ENCODE data around the gene PLOD1. TPM values are rescaled to one million over a fixed set of nuclear protein-coding genes. Genes with fewer than 3 reads are reported as not detected.
"Not testable (repeated sequence)": the region's sequence is repeated elsewhere in the genome, so short reads cannot be mapped to it uniquely, and the experiment has no call there.

Gene PLOD1
- total RNA-seq, 5 donors from 2014 or later (not counting 1 experiment from before 2014, with no cell fraction given): 2.6 to 6.9 (median 4.6) TPM

DNA sequence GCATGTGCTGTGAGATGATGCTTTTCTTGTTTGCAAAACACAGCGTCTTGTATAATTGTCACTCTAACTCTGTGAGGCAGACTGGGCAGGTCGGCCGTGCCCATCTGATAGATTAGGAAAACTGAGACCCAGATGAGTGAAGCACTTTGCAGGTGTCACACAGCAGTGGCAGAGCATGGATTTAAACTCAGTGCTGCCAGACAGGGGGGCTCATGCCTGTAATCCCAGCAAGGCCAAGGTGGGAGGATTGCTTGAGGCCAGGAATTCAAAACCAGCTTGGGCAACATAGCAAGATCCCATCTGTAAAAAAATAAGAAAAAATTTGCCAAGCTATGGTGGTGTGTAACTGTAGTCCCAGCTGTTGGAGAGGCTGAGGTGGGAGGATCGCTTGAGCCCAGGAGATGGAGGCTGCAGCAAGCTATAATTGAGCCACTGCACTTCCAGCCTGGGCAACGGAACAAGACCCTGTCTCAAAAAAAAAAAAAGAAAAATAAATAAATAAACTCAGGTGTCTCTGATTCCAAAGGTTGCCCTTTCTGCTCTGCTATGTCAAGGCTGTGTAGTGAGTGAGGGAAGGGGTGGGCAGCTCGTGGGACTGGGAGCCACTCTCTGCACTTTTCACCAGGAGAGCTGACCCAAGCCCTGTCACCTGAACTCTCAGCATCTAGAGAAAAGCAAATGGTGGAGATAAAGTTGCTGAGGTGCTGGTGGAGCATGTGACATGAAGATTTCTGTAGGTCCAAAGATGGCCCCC is 42.9 kb upstream of the PLOD1 start:
- Mint-ChIP-seq H3K27ac (no peak overlapping the region), H3K4me1 (peaks cover 0 to 6% (median 0%) of the 10 kb centered on the region in 3 donors), H3K27me3 (peaks cover 19 to 40% of the 10 kb centered on the region in 2 donors), H3K9me3 (no peaks in the 10 kb centered on the region), H3K4me3 (no peak overlapping the region), H3K36me3 (no peaks in the 10 kb centered on the region)
- POLR2A ChIA-PET: no interaction called here
- Histone ChIP-seq H3K27me3 (replicated peaks in 1 of 2; ENCODE audit: control insufficient read depth in 2 of 2, extremely low read depth in 1 of 2, insufficient read depth in 2 of 2, low read length in 1 of 2) (peaks cover 0 to 51% of the 10 kb centered on the region in 2 experiments), H3K27ac (ENCODE audit: low read length) (no peak overlapping the region), H3K4me3 (ENCODE audit: control insufficient read depth in 1 of 2, extremely low read depth in 1 of 2, low read length in 1 of 2) (no peak overlapping the region), H3K36me3 (ENCODE audit: control insufficient read depth in 2 of 2, extremely low read depth in 1 of 2, insufficient read depth in 1 of 2, low read length in 1 of 2) (no peaks in the 10 kb centered on the region), H3K4me1 (ENCODE audit: control insufficient read depth in 1 of 2, extremely low read depth in 1 of 2, insufficient read depth in 2 of 2, low read length in 2 of 2) (no peaks in the 10 kb centered on the region), H3K9me3 (no peaks in the 10 kb centered on the region)
- no peak for DNase-seq
- no peak for ATAC-seq (replicated peaks in 1 of 4)
- CTCF ChIA-PET: no interaction called here
- 82% methylated on average over 3 of the region's 6 CpGs for WGBS (ENCODE audit: insufficient coverage)

DNA sequence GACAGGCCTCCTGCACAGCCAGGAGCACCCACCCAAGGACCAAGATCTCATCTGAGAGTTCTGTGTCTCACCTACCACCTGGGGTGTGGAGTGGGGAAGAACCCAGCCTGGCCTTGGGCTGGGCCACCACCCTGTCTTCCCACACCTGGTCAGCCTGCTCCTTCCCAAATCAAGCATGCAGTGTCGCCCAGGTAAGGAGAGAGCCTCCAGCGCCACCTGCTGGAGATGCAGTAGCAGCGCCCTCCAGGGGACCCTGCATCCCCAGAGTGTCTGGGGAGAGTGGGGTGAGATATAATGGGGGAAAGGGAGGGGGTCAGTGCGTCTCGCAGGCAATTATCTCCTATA is 40.6 kb upstream of the PLOD1 start:
- Histone ChIP-seq H3K4me3 (ENCODE audit: control insufficient read depth in 1 of 2, extremely low read depth in 1 of 2, low read length in 1 of 2) (no peak overlapping the region), H3K27ac (ENCODE audit: low read length) (no peak overlapping the region), H3K36me3 (ENCODE audit: control insufficient read depth in 2 of 2, extremely low read depth in 1 of 2, insufficient read depth in 1 of 2, low read length in 1 of 2) (no peaks in the 10 kb centered on the region), H3K9me3 (no peaks in the 10 kb centered on the region), H3K4me1 (ENCODE audit: control insufficient read depth in 1 of 2, extremely low read depth in 1 of 2, insufficient read depth in 2 of 2, low read length in 2 of 2) (no peaks in the 10 kb centered on the region), H3K27me3 (replicated peaks in 1 of 2; ENCODE audit: control insufficient read depth in 2 of 2, extremely low read depth in 1 of 2, insufficient read depth in 2 of 2, low read length in 1 of 2) (peaks cover 0 to 59% of the 10 kb centered on the region in 2 experiments)
- Mint-ChIP-seq H3K27ac (no peak overlapping the region), H3K4me3 (no peak overlapping the region), H3K4me1 (peaks cover 0 to 6% (median 0%) of the 10 kb centered on the region in 3 donors), H3K9me3 (no peaks in the 10 kb centered on the region), H3K27me3 (peaks cover 25 to 55% of the 10 kb centered on the region in 2 donors), H3K36me3 (no peaks in the 10 kb centered on the region)
- POLR2A ChIA-PET: no interaction called here
- DNase-seq: peak; percentile 20 to 78 (median 55)
- no CpG with 5 or more reads among the region's 5 CpGs for WGBS (ENCODE audit: insufficient coverage)
- CTCF ChIA-PET: interaction anchor here (0.6 kb wide), 2 partner anchors 10 to 623 kb away, joined by 4 to 6 read pairs; no protein-coding TSS in a partner anchor
- ATAC-seq (replicated peaks in 1 of 4): peak; percentile 80 to 92 (median 82)

DNA sequence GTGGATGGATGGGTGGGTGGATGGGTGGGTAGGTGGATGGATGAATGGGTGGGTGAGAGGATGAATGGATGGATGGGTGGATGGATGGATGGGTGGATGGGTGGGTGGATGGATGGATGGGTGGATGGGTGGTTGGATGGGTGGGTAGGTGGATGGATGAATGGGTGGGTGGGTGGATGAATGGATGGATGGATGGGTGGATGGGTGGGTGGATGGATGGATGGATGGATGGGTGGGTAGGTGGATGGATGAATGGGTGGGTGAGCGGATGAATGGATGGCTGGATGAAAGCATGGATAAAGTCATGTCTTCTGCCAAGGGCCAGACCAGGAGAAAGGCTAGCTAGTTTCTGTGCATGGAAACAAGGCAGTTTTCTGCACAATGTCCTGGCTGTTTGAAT is 40.0 kb upstream of the PLOD1 start:
- ATAC-seq (replicated peaks in 1 of 4); DNase-seq; H3K4me1 ChIP-seq (ENCODE audit: control insufficient read depth in 1 of 2, extremely low read depth in 1 of 2, insufficient read depth in 2 of 2, low read length in 2 of 2); H3K4me1 Mint-ChIP-seq; H3K27ac ChIP-seq (ENCODE audit: low read length); H3K36me3 Mint-ChIP-seq; H3K36me3 ChIP-seq (ENCODE audit: control insufficient read depth in 2 of 2, extremely low read depth in 1 of 2, insufficient read depth in 1 of 2, low read length in 1 of 2); H3K9me3 ChIP-seq; H3K4me3 ChIP-seq (ENCODE audit: control insufficient read depth in 1 of 2, extremely low read depth in 1 of 2, low read length in 1 of 2); H3K9me3 Mint-ChIP-seq; H3K4me3 Mint-ChIP-seq; H3K27ac Mint-ChIP-seq; POLR2A ChIA-PET: not testable (repeated sequence)
- H3K27me3 Mint-ChIP-seq: peaks cover 30 to 61% of the 10 kb centered on the region in 2 donors
- CTCF ChIA-PET: interaction anchor here (0.6 kb wide), 2 partner anchors 10 to 624 kb away, joined by 4 to 6 read pairs; no protein-coding TSS in a partner anchor
- peaks cover 5 to 62% of the 10 kb centered on the region in 2 experiments for H3K27me3 ChIP-seq (replicated peaks in 1 of 2; ENCODE audit: control insufficient read depth in 2 of 2, extremely low read depth in 1 of 2, insufficient read depth in 2 of 2, low read length in 1 of 2)
- WGBS (ENCODE audit: insufficient coverage): 86% methylated on average over 1 of the region's 1 CpG

DNA sequence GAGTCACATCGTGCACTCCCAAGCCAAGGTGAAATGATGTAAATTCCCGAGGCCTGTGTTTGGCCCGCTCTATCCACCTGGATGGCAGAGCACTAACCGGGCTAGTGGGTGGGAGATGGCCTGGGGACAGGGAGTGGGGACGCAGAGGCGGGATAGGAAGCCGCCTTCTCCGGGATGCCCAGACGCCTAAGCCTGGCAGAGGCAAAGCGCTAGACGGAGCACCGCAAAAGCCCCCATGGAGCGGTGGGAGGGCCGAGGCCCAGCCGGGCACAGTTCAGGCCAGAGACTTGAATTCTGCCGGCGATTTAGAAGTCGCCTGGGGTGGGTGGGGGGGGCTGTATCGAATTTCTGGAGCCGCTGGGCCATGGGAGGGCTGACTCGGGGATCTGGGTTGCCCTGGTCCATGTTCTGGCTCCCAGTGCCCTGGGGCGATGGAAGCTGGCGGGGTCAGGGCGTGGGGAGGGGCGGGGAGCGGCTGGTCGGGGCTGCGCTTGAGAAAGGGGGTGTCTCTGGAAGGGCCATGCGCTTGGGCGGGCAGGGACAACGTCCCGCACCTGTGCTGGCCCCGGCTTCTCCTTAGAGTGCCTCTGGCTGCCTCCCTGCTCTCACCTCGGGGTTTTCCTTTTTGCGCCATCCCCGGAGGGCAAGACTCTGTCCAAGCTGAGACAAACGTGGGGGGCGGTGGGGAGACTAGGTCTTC is 36.3 kb upstream of the PLOD1 start:
- Mint-ChIP-seq H3K36me3 (no peaks in the 10 kb centered on the region), H3K27ac (no peak overlapping the region), H3K4me1 (peaks cover 0 to 6% (median 0%) of the 10 kb centered on the region in 3 donors), H3K9me3 (no peaks in the 10 kb centered on the region), H3K27me3 (peaks cover 36 to 70% of the 10 kb centered on the region in 2 donors), H3K4me3 (no peak overlapping the region)
- no peak for ATAC-seq (replicated peaks in 1 of 4)
- 37% methylated on average over 21 of the region's 38 CpGs for WGBS (ENCODE audit: insufficient coverage)
- DNase-seq: no peak
- Histone ChIP-seq H3K4me3 (ENCODE audit: control insufficient read depth in 1 of 2, extremely low read depth in 1 of 2, low read length in 1 of 2) (no peak overlapping the region), H3K9me3 (no peaks in the 10 kb centered on the region), H3K27me3 (replicated peaks in 1 of 2; ENCODE audit: control insufficient read depth in 2 of 2, extremely low read depth in 1 of 2, insufficient read depth in 2 of 2, low read length in 1 of 2) (peaks cover 8 to 80% of the 10 kb centered on the region in 2 experiments), H3K27ac (ENCODE audit: low read length) (no peak overlapping the region), H3K36me3 (ENCODE audit: control insufficient read depth in 2 of 2, extremely low read depth in 1 of 2, insufficient read depth in 1 of 2, low read length in 1 of 2) (no peaks in the 10 kb centered on the region), H3K4me1 (ENCODE audit: control insufficient read depth in 1 of 2, extremely low read depth in 1 of 2, insufficient read depth in 2 of 2, low read length in 2 of 2) (no peaks in the 10 kb centered on the region)
- POLR2A ChIA-PET: interaction anchor here in 1 of 2 donors (0.7 kb wide), 1 partner anchor 9 kb away, joined by 3 read pairs; no protein-coding TSS in a partner anchor
- CTCF ChIA-PET: no interaction called here

DNA sequence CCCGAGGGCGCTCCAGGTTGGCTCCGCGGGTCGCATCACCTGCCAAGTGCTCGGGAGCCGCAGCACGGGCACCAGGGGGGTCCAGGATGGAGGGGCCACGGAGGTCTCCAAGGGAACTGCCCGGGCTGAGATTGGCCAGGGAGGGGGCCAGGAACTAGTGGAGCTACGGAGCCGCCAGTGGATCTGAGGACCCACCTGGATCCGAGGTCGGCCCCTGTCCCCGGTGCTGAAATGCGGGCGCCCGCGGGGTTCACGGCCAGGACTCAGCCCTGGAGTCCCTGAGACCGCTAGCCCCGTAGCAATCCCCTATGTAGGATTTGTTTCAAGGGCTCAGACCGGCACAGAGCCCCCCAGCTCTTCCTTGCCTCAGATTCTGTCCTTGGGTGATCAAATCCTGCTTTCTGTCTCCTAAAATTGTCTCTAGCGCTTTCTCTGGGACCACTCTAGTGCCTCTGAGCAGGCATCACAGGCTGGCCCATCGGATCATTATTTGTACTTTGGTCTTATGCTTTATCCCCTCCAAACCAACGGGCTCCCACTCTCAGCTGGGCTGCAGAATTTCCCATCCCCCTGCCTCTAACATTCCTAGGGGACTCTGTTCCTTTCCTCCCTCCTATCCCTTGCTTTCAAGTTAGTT is 35.6 kb upstream of the PLOD1 start:
- no peak overlapping the region for H3K27ac ChIP-seq (ENCODE audit: low read length)
- Mint-ChIP-seq H3K4me3 (no peak overlapping the region), H3K27ac (no peak overlapping the region), H3K27me3 (peaks cover 34 to 65% of the 10 kb centered on the region in 2 donors), H3K4me1 (peaks cover 0 to 3% (median 0%) of the 10 kb centered on the region in 3 donors), H3K9me3 (no peaks in the 10 kb centered on the region), H3K36me3 (no peaks in the 10 kb centered on the region)
- no peak overlapping the region for H3K4me3 ChIP-seq (ENCODE audit: control insufficient read depth in 1 of 2, extremely low read depth in 1 of 2, low read length in 1 of 2)
- 31% methylated on average over 23 of the region's 26 CpGs for WGBS (ENCODE audit: insufficient coverage)
- peaks cover 8 to 84% of the 10 kb centered on the region in 2 experiments for H3K27me3 ChIP-seq (replicated peaks in 1 of 2; ENCODE audit: control insufficient read depth in 2 of 2, extremely low read depth in 1 of 2, insufficient read depth in 2 of 2, low read length in 1 of 2)
- no peaks in the 10 kb centered on the region for H3K9me3 ChIP-seq
- no peaks in the 10 kb centered on the region for H3K4me1 ChIP-seq (ENCODE audit: control insufficient read depth in 1 of 2, extremely low read depth in 1 of 2, insufficient read depth in 2 of 2, low read length in 2 of 2)
- ATAC-seq (replicated peaks in 1 of 4) (peak in 1 of 4 experiments; percentile 12), DNase-seq (peak in 9 of 35 experiments; percentile 7 to 24 (median 16))
- POLR2A ChIA-PET: interaction anchor here in 1 of 2 donors (0.7 kb wide), 1 partner anchor 8 kb away, joined by 3 read pairs; no protein-coding TSS in a partner anchor
- CTCF ChIA-PET: no interaction called here
- H3K36me3 ChIP-seq (ENCODE audit: control insufficient read depth in 2 of 2, extremely low read depth in 1 of 2, insufficient read depth in 1 of 2, low read length in 1 of 2): no peaks in the 10 kb centered on the region

DNA sequence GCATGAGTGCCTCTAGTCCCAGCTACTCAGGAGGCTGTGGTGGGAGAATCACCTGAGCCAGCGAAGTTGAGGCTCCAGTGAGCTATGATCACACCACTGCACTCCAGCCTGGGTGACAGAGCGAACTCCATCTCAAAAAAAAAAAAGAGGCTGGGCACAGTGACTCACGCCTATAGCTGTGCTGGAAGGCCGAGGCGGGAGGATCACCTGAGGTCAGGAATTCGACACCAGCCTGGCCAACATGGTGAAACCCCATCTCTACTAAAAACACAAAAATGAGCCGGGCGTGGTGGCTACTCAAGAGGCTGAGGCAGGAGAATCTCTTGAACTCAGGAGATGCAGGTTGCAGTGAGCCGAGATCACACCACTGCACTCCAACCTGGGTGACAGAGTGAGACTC is 33.1 kb upstream of the PLOD1 start:
- H3K4me3 ChIP-seq (ENCODE audit: control insufficient read depth in 1 of 2, extremely low read depth in 1 of 2, low read length in 1 of 2); H3K36me3 ChIP-seq (ENCODE audit: control insufficient read depth in 2 of 2, extremely low read depth in 1 of 2, insufficient read depth in 1 of 2, low read length in 1 of 2); ATAC-seq (replicated peaks in 1 of 4); H3K9me3 Mint-ChIP-seq; H3K27ac Mint-ChIP-seq; H3K9me3 ChIP-seq; POLR2A ChIA-PET; H3K27ac ChIP-seq (ENCODE audit: low read length); H3K4me3 Mint-ChIP-seq; DNase-seq; CTCF ChIA-PET; H3K36me3 Mint-ChIP-seq: not testable (repeated sequence)
- WGBS (ENCODE audit: insufficient coverage): 66% methylated on average over 6 of the region's 9 CpGs
- Mint-ChIP-seq H3K27me3 (peaks cover 24 to 50% of the 10 kb centered on the region in 2 donors), H3K4me1 (peaks cover 11 to 17% (median 17%) of the 10 kb centered on the region in 3 donors)
- peaks cover 4 to 14% of the 10 kb centered on the region in 2 experiments for H3K4me1 ChIP-seq (ENCODE audit: control insufficient read depth in 1 of 2, extremely low read depth in 1 of 2, insufficient read depth in 2 of 2, low read length in 2 of 2)
- peaks cover 8 to 68% of the 10 kb centered on the region in 2 experiments for H3K27me3 ChIP-seq (replicated peaks in 1 of 2; ENCODE audit: control insufficient read depth in 2 of 2, extremely low read depth in 1 of 2, insufficient read depth in 2 of 2, low read length in 1 of 2)

Measured in T-cell (primary cell).